Dedifferentiated amniotic fluid mesenchymal stem cell (primary cell): Measurements from ENCODE around the gene TNFRSF13B.
"Not testable (repeated sequence)": the region's sequence is repeated elsewhere in the genome, so short reads cannot be mapped to it uniquely, and the experiment has no call there.

ENCODE experiments used
- DNase-seq: peaks from one replicate; pipeline ENCODE4 v3.0.0-alpha.2; 2016; ENCODE audit errors: extremely low spot score

TNFRSF13B gene

DNA sequence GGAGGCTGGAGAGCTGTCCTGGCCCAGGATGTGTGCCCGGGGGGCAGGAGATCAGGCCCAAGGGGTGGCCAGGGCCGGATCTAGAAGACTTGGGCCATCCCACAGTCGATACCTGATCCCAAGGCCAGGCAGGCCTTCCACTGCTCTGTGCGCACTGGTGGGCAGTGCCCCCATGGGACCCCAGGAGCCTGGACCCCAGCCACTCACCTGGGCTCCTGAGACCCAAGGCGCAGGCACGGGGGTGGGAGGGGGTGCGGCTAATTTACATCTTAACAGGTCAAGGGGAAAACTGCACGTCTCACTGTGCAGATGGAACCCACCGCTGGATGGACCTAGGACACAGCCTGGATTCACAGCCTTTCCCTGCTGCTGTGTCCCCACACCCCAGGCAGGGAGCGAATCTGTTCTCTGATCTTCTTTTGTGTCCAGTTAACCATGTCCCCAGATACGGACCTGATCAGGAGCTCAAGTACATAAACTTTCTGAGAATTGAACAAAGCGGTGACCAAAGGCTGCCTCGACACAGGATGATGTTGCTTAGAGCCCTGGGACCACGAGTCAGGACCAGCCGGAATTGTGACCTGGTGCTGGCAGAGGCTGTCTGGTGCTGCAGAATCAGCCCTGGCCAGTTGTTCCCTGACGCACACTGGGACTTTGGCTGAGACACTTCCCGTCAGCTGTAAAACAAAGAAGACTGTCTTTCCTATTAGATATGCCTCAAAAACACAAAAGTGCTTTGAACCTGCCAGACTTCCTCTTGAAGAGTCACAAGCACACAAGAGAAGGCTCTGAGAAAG lies 60.6 kb downstream of the TNFRSF13B start:
- no peak for DNase-seq

GRCh38 chr17:16910341-16910740 lies 61.6 kb downstream of the TNFRSF13B start:
- DNase-seq, result no peak

- DNase-seq, result no peak
These were observed 62.3 kb downstream of the TNFRSF13B start for GRCh38 chr17:16909472-16910246.

DNA sequence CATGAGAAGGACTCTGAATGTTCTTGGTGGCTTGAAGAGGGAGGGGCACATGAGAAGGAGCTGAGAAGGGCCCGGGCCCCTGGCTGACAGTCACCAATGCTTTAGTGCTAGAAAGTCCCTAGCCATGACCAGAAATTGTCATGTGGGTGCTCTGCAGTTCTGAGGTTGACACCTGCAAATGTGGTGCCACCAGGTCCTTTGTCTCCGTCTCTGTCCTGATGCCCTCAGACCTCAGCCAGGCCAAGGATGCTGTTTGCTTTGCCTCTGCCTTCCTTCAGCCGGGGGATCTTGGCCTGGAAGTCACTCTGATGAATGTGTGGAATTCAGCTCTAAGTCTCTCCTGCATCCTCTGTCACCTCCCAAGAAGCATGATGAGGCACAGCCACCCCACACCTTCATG lies 63.6 kb downstream of the TNFRSF13B start:
- DNase-seq, result no peak

GRCh38 chr17:16906680-16907079 lies 65.2 kb downstream of the TNFRSF13B start:
- DNase-seq, result no peak

GRCh38 chr17:16905593-16906191 lies 66.2 kb downstream of the TNFRSF13B start:
- peak; percentile 61 for DNase-seq

DNA sequence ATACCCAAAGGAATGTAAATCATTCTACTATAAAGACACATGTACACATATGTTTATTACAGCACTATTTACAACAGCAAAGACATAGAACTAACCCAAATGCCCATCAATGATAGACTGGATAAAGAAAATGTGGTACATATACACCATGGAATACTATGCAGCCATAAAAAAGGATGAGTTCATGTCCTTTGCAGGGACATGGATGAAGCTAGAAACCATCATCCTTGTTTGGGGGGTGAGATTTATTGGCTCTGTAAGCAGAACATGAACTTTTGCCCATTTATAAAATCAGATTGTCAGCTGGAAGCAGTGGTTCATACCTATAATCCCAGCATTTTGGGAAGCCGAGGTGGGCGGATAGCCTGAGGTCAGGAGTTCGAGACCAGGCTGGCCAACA lies 68.8 kb downstream of the TNFRSF13B start:
- not testable (repeated sequence) for DNase-seq

DNA sequence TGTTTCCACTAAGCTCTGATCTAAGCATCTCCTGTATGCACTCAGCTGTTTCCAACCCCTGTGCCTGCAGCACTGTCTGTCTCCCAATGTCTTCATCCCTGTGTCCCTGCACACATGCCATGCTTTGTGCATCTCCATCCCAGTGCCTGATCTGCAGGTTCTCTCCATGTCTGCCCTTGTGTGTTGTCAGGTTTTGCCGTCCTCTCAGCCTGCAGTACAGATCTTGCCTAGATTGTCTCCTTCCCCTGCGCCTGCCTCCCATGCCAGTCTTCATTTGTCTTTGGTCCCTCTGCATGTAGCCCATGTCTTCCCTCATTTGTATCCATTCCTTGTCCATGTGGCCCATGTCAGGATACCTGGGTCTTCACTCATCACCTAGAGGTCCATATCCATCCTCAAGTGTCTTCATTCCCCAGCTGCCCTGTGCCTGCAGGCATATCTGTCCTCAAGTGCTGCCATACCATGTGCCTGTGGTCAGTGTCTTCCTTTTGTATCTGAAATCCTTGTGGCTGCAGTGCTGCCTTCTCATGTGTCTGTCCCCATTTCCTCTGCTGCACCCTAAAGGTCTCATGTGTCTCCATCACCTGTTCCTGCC lies 71.5 kb downstream of the TNFRSF13B start:
- no peak for DNase-seq

- DNase-seq, result not testable (repeated sequence)
These were observed 74.6 kb downstream of the TNFRSF13B start for GRCh38 chr17:16897211-16897896.

DNA sequence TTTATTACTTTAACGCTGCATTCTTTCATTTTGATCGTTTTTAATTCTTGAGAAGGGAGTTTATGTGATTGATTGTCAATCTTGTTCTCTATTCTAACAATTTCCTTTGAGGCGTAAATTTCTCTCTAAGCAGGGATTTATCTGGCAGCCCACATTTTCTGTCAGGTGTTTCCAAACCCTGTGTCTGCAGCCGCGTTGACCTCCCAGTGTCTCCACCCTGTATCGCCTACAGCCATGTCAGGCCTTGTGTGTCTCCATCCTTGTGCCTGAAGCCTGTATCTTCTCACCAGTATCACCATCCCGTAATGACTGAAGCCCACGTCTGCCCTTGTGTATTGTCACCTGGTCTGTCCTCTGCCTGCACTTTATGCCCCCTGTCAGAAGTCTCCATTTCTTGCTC lies 75.7 kb downstream of the TNFRSF13B start:
- not testable (repeated sequence) for DNase-seq

DNA sequence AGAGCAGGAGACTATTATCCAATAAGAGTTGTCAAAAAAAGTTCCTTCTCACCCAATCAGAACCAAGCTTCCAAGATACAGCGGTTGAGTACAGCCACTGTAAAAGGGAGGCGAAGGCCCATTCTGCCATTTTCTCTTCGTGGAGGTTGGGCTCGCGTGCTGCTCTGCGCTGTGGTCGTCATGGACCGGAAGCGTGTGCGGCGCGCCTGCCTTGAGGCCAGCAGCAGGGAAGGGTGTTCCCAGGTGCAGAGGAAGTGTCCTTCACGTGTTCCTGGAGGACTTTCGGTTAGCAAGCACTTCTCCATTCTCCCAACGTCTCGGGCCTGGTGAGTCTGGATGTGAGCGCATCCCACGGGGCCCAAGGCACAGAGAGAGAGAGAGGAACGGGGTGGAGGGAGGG lies 78.4 kb downstream of the TNFRSF13B start:
- not testable (repeated sequence) for DNase-seq

DNA sequence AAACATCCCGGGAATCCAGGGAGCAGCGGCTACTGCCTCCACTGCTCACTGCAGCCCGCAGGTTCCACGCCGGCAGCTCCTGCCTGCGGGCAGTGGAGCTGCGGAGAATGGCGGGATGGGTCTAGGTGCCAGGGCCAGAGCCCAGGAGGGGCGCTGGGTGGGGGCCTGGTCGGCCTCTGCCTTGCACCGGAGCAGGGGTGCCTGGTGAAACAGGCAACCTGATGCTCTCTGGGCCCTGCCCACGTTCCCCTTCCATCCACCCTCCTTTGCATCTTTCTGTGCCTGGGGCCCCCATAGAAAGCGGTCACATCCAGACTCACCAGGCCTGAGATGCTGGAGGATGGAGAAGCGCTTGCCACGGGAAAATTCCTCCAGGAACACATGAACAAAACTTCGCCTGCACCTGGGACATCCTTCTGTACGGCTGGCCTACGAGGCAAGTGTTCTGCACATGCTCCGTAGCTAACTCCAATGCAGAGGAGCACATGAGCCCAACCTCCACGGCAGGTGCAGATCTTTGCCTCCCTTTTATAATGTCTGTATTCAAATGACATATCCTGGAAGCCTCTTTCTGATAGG lies 79.0 kb downstream of the TNFRSF13B start:
- DNase-seq, result not testable (repeated sequence)

DNA sequence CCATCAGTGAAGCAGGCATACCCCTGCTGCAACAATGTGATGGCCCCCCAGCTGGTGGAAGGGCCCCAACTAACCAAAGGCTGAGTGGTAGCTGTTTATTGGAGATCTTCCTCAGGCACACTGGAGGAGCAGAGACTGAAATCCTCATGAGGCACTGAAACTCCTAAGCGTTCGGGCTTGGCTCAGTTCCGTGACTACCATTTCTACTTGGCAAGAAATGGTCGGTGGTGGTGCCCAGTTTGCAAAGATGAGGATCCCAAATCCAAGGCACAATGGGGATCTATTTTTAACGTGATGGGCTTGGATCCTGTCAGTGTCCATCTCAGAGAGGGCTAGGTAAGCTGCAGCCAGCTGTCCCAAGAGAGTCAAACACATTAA lies 82.8 kb downstream of the TNFRSF13B start:
- DNase-seq, result no peak
